H1 (cell line): ENCODE data around the gene ABCF3. TPM values are rescaled to one million over a fixed set of nuclear protein-coding genes. Genes with fewer than 3 reads are reported as not detected.

ENCODE experiments used
- RBBP5 ChIP-seq: IDR thresholded peaks from 2 replicates; pipeline ENCODE4 v1.7.1; 2012; ENCODE audit warnings: low read depth, mild to moderate bottlenecking, inconsistent platforms, low read length, moderate library complexity, borderline replicate concordance
- polyA plus RNA-seq, 7 experiments: library from polyadenylated mRNA; depleted of rRNA in 3 of 7; stranded (reverse) in 5 of 7; unstranded in 2 of 7; fragments of >200 nt in 5 of 7; fragments of 200-250 nt in 2 of 7; gene quantifications; 1 replicate in 5 of 7; 2 replicates in 1 of 7; 4 replicates in 1 of 7; pipeline versions ENCODE4 v1.2.1 to v1.2.3, GENCODE V29; 2011 to 2013; ENCODE audit warnings: missing spikeins in 2 of 7, mixed read lengths in 2 of 7
- total RNA-seq: library from RNA; stranded (reverse); fragmentation: NEBNext Ultra II Directional; extraction: Animal tissue kit (Norgen Biotek cat#: 25700); gene quantifications from 2 replicates; pipeline ENCODE4 v1.2.1, GENCODE V29; 2021

The ABCF3 gene
- total and polyA plus RNA-seq, 2 of the 8 experiments (the other 6 are each of a cell fraction or from before 2014, with no cell fraction given), result 51.6 to 57.8 TPM

GRCh38 chr3:184234224-184234623 lies 48.2 kb downstream of the ABCF3 start (continued):
- TF ChIP-seq RBBP5, result no peak
